ENCODE data around the gene DCAF8L2. TPM values are rescaled to one million over a fixed set of nuclear protein-coding genes. Genes with fewer than 3 reads are reported as not detected.

The DCAF8L2 gene
- total RNA-seq, 1 donor from 2014 or later = 0.62 TPM

DNA sequence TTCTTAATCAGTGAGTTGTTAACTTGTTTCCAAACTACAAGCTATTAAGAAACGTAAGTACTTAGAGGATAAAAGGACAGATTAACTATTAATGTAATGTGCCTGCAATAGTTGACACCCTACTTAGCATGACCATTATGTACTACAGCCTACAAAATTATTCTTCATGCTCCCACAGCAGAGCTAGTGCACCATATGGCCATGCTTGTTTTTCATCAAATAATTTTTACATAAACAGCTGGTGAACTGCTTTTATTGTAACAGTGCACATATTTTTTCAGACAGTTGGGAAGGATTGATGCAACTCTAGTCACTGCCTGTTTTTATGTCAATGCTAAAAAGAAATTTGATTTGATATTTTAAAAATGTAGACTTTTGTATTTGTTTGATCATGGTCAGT lies 207.4 kb downstream of the DCAF8L2 start:
- no peak overlapping the region for H3K27ac Mint-ChIP-seq (ENCODE audit: unreplicated experiment)
- no peak overlapping the region for H3K4me3 Mint-ChIP-seq (ENCODE audit: unreplicated experiment)
- TF ChIP-seq, protein P1, sequence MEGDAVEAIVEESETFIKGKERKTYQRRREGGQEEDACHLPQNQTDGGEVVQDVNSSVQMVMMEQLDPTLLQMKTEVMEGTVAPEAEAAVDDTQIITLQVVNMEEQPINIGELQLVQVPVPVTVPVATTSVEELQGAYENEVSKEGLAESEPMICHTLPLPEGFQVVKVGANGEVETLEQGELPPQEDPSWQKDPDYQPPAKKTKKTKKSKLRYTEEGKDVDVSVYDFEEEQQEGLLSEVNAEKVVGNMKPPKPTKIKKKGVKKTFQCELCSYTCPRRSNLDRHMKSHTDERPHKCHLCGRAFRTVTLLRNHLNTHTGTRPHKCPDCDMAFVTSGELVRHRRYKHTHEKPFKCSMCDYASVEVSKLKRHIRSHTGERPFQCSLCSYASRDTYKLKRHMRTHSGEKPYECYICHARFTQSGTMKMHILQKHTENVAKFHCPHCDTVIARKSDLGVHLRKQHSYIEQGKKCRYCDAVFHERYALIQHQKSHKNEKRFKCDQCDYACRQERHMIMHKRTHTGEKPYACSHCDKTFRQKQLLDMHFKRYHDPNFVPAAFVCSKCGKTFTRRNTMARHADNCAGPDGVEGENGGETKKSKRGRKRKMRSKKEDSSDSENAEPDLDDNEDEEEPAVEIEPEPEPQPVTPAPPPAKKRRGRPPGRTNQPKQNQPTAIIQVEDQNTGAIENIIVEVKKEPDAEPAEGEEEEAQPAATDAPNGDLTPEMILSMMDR (IDR thresholded peaks at IDR 0.05; ENCODE audit: unreplicated experiment) = no peak
- DNase-seq (ENCODE audit: low spot score) = no peak
- no peaks in the 10 kb centered on the region for H3K36me3 Mint-ChIP-seq (ENCODE audit: low read depth, unreplicated experiment)
- no peaks in the 10 kb centered on the region for H3K4me1 Mint-ChIP-seq (ENCODE audit: unreplicated experiment)
- no peaks in the 10 kb centered on the region for H3K9me3 Mint-ChIP-seq (ENCODE audit: unreplicated experiment)
- no peaks in the 10 kb centered on the region for H3K27me3 Mint-ChIP-seq (ENCODE audit: unreplicated experiment)

Other genes with a start within 250 kb of the DCAF8L2 start
- gene PPP4R3C, start 127.0 kb upstream of the DCAF8L2 start, total RNA-seq (ENCODE audit: unreplicated experiment) = not detected
- gene MAGEB10, start 217.6 kb downstream of the DCAF8L2 start, total RNA-seq (ENCODE audit: unreplicated experiment) = not detected